SH-SY5Y (cell line): Measurements from ENCODE around the gene PDE4D.

Experiments
- GATA2 ChIP-seq: IDR thresholded peaks from 2 replicates; pipeline ENCODE4 v1.6.1; 2011; ENCODE audit warnings: mild to moderate bottlenecking, low read depth, low read length
- GATA3 ChIP-seq: IDR thresholded peaks from 2 replicates; pipeline ENCODE4 v1.6.1; 2011; ENCODE audit warnings: low read depth, mild to moderate bottlenecking, low read length, moderate library complexity

DNA sequence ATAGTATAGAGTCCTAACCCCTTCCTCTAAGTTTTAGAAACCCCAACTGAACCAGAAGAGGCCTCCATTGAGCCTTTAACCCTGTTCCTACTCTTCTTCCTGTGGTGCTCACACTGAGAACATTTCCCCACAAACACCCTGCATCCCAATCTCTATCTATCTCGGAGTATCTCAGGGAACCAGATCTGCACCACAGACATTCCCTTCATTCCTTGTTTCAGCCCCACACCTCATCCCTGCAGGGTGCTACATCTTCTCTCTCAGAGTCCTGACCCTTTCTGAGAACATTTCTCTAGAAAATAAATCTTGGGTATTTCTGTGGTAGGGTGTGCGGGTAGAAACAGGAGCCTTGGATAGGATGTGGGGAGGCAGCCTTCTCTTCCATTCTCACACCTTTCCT is 507.8 kb downstream of the PDE4D start:
- TF ChIP-seq GATA3 (no peak), GATA2 (no peak)
